AG10803 (cell line): ENCODE data around the gene LIPJ.
A peak's percentile ranks its signal among the peaks of the same experiment; 100 is the strongest.

ENCODE experiments used
- DNase-seq: peaks from one replicate; pipeline ENCODE4 v3.0.0; 2010; ENCODE audit warnings: low read depth
- H3K4me3 ChIP-seq: 2 replicates; pipeline ENCODE4 v1.5.1; 2011; ENCODE audit warnings: mild to moderate bottlenecking, low read length, control low read depth
- CTCF ChIP-seq: conservative IDR thresholded peaks from 2 replicates; pipeline ENCODE4 v1.5.1; 2011; ENCODE audit warnings: mild to moderate bottlenecking, low read length, control low read depth, inconsistent platforms

The LIPJ gene

GRCh38 chr10:88545359-88545758 is 41.2 kb upstream of the LIPJ start:
- DNase-seq: no peak
- H3K4me3 ChIP-seq: no peak overlapping the region
- TF ChIP-seq CTCF: no peak

DNA sequence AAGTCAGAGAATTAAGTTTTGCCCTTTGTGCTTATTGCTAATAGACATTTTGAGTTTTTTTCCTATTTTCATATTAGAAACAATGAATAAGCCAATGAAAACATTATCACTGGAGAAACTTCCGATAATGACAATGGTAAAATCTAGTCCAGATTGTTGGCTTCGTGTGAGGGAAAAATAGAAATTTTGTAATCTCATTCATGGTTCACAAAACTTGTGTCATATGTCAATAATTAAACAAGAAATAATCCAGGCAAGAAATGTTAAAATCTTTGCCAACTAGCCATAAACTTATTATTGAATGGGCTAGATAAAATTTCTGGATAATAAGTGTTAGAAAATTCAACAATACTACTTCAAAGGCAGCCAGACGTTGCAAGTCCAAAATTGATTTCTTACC is 40.1 kb upstream of the LIPJ start:
- no peak overlapping the region for H3K4me3 ChIP-seq
- no peak for DNase-seq
- no peak for TF ChIP-seq CTCF

- no peak for TF ChIP-seq CTCF
- DNase-seq: no peak
- no peak overlapping the region for H3K4me3 ChIP-seq
These were observed 35.3 kb upstream of the LIPJ start for GRCh38 chr10:88551246-88551645.

- no peak overlapping the region for H3K4me3 ChIP-seq
- DNase-seq: peak; percentile 85
- peak; percentile 91 for TF ChIP-seq CTCF
These were observed 33.3 kb upstream of the LIPJ start for GRCh38 chr10:88553116-88553752.

DNA sequence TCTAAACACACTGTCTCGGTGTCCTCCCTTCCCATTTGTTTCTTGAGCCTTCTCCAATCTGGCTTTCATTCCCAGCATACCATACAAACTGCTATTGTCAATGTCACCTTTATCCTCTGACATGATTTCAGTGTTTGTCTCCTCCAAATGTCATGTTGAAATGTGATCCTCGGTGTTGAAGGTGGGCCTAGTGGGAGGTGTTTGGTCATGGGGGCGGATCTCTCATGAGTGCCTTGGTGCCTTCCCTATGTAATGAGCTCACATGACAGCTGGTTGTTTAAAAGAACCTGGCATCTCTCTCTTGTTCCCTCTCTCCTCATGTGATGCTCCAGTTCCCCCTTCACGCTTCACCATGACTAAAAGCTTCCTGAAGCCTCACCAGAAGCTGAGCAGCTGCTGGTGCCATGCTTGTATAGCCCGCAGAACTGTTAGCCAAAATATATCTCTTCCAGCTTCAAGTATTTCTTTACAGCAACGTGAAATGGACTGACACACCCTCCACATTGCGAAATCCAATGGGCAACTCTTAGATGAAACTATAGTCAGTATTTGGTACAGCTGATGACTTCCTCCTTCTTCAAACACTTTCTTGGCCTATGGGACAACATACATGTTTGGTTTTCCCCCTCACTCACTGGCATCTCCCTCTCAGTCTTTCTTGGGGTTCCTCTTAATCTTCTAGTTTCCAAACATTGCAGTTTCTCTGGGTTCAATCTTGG is 31.2 kb upstream of the LIPJ start:
- H3K4me3 ChIP-seq: no peak overlapping the region
- no peak for DNase-seq
- no peak for TF ChIP-seq CTCF

GRCh38 chr10:88557256-88557655 is 29.3 kb upstream of the LIPJ start:
- TF ChIP-seq CTCF: no peak
- peak; percentile 2 for DNase-seq
- H3K4me3 ChIP-seq: no peak overlapping the region

DNA sequence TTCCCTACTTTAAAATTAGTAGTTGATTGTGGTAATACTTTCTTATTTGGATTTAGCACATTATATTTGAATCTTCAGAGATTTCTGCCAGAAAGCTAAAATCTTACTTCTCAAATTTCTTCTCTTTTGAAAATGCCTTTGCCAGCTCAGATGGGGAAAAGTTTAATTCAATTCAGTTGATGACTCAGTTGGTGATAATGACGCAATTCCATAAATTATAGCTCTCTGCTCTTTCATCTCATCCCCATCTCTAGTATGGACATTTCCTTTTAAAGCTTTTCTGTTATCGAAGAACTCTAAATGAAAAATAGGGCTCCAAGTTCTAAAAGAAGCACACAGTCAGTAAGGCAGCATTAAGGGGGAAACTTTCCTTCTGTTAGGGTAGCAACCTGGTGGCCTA is 28.9 kb upstream of the LIPJ start:
- H3K4me3 ChIP-seq: no peak overlapping the region
- no peak for TF ChIP-seq CTCF
- peak; percentile 59 for DNase-seq
